T follicular helper cell (primary cell): ENCODE measurements around the gene C11orf91.
"Not testable (repeated sequence)": the region's sequence is repeated elsewhere in the genome, so short reads cannot be mapped to it uniquely, and the experiment has no call there.

Experiments used
- DNase-seq: peaks from one replicate; pipeline ENCODE4 v3.0.0-alpha.2; 2020; ENCODE audit warnings: low read depth

The C11orf91 gene

GRCh38 chr11:33696931-33697638, 3.5 kb downstream of the C11orf91 start:
- no peak for DNase-seq

- DNase-seq: no peak
Observed at GRCh38 chr11:33696411-33696810, 4.2 kb downstream of the C11orf91 start.

GRCh38 chr11:33695051-33695566, 5.5 kb downstream of the C11orf91 start:
- no peak for DNase-seq

- no peak for DNase-seq
Observed at GRCh38 chr11:33694346-33695050, 6.1 kb downstream of the C11orf91 start.

- DNase-seq: no peak
Observed at GRCh38 chr11:33692541-33692940, 8.1 kb downstream of the C11orf91 start.

GRCh38 chr11:33692013-33692504, 8.6 kb downstream of the C11orf91 start:
- no peak for DNase-seq

GRCh38 chr11:33691066-33691864, 9.4 kb downstream of the C11orf91 start:
- no peak for DNase-seq

GRCh38 chr11:33690290-33691065, 10.1 kb downstream of the C11orf91 start:
- DNase-seq: no peak

GRCh38 chr11:33689501-33689900, 11.1 kb downstream of the C11orf91 start:
- no peak for DNase-seq

GRCh38 chr11:33689085-33689484, 11.5 kb downstream of the C11orf91 start:
- no peak for DNase-seq

- DNase-seq: no peak
Observed at GRCh38 chr11:33687733-33688479, 12.7 kb downstream of the C11orf91 start.

GRCh38 chr11:33685082-33685481, 15.5 kb downstream of the C11orf91 start:
- DNase-seq: no peak

GRCh38 chr11:33684003-33684706, 16.5 kb downstream of the C11orf91 start:
- DNase-seq: no peak

GRCh38 chr11:33682446-33682845, 18.2 kb downstream of the C11orf91 start:
- no peak for DNase-seq

- no peak for DNase-seq
Observed at GRCh38 chr11:33682019-33682418, 18.6 kb downstream of the C11orf91 start.

- not testable (repeated sequence) for DNase-seq
Observed at GRCh38 chr11:33678616-33679015, 22.0 kb downstream of the C11orf91 start.

GRCh38 chr11:33674035-33674814, 26.4 kb downstream of the C11orf91 start:
- DNase-seq: no peak

GRCh38 chr11:33672273-33672672, 28.4 kb downstream of the C11orf91 start:
- no peak for DNase-seq
